DND-41 (cell line): ENCODE results near the gene BCAN.

Experiments used
- CTCF ChIP-seq: IDR thresholded peaks from 2 replicates; pipeline ENCODE4 v1.5.1; 2012; ENCODE audit warnings: borderline replicate concordance, low read length, moderate library complexity, mild to moderate bottlenecking; ENCODE audit not compliant: poor library complexity, severe bottlenecking; ENCODE audit errors: extremely low read depth
- EZH2 ChIP-seq: IDR thresholded peaks from 3 replicates; pipeline ENCODE4 v1.6.1; 2012; ENCODE audit warnings: borderline replicate concordance, low read depth, mild to moderate bottlenecking, moderate library complexity, low read length, inconsistent platforms; ENCODE audit not compliant: severe bottlenecking

DNA sequence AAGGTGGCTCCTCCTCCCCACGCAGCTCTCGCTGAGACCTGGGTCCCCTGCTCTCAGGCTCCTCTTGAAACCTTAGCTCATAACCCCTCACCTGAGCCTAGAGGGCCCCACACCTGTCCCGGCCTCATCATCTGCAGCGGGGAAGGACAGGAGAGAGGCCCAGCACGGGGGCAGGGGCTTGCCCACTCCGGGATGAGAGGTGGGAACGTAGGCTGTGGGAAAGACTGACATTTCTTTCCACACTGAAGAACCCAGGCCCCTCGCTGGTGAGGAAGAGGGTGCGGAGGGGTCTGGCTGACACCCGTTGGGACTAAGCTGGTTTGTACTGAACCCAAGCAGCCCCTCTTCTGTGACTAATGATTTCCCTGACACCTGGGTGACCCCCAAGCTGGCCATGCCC is 49.3 kb downstream of the BCAN start:
- TF ChIP-seq CTCF (no peak), EZH2 (no peak)
